ENCODE measurements around the gene N4BP2. TPM values are rescaled to one million over a fixed set of nuclear protein-coding genes. Genes with fewer than 3 reads are reported as not detected.

The N4BP2 gene
- total and polyA plus RNA-seq, 7 experiments from 2014 or later = 12.9 to 37.2 (median 19.4) TPM

DNA sequence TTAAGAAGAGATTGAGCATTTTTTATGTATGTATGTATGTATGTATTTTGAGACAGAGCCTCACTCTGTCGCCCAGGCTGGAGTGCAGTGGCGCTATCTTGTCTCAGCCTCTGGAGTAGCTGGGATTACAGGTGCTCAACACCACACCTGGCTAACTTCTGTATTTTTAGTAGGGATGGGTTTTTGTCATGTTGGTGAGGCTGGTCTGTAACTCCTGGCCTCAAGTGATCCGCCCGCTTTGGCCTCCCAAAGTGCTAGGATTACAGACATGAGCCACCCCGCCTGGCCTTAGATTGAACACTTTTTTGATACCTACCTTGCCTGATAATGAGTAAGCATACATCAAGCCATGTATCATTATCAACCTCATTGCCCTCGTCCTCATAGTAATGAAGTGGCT, 2.7 kb downstream of the N4BP2 start:
- ChIA-PET POLR2A (interaction anchor here (1.1 kb wide), 1 partner anchor 242 kb away, joined by 4 read pairs; no protein-coding TSS in a partner anchor), CTCF (interaction anchor here (0.5 kb wide), 1 partner anchor 75 kb away, joined by 4 read pairs; no protein-coding TSS in a partner anchor)
- no peaks in the 10 kb centered on the region for H3K27me3 ChIP-seq (ENCODE audit: control insufficient read depth in 2 of 2, insufficient read depth in 2 of 2, low read length in 2 of 2)
- no peak overlapping the region for H3K4me3 ChIP-seq (ENCODE audit: low read length)
- no peak for ATAC-seq
- Mint-ChIP-seq H3K9me3 (no peaks in the 10 kb centered on the region), H3K27me3 (peaks cover 0 to 6% (median 0%) of the 10 kb centered on the region in 5 donors), H3K27ac (peak overlapping the region in 7 of 9 donors; percentile 14 to 98 (median 39)), H3K36me3 (peaks cover 3 to 23% (median 19%) of the 10 kb centered on the region in 5 donors), H3K4me3 (peak overlapping the region; percentile 21 to 94 (median 70)), H3K4me1 (peaks cover 25 to 55% (median 46%) of the 10 kb centered on the region in 7 donors)
- no peaks in the 10 kb centered on the region for H3K9me3 ChIP-seq (ENCODE audit: control insufficient read depth in 2 of 3, low read length in 3 of 3)
- H3K27ac ChIP-seq (ENCODE audit: low read depth, low read length) = no peak overlapping the region
- DNase-seq = no peak
- H3K4me1 ChIP-seq (ENCODE audit: control insufficient read depth in 2 of 2, insufficient read depth in 2 of 2, low read length in 2 of 2) = peaks cover 14 to 15% of the 10 kb centered on the region in 2 donors
- peaks cover 0 to 4% (median 0%) of the 10 kb centered on the region in 3 experiments for H3K36me3 ChIP-seq (ENCODE audit: control insufficient read depth in 2 of 3, insufficient read depth in 3 of 3, low read length in 3 of 3)
- intact Hi-C loops (cut with micrococcal nuclease) = loop anchor here (5.0 to 10.0 kb wide), 9 partner anchors 63 to 1925 kb away; partner anchors contain the start of genes RFC1 (in 1 of the 2) and UGDH (in 1 of the 2)

DNA sequence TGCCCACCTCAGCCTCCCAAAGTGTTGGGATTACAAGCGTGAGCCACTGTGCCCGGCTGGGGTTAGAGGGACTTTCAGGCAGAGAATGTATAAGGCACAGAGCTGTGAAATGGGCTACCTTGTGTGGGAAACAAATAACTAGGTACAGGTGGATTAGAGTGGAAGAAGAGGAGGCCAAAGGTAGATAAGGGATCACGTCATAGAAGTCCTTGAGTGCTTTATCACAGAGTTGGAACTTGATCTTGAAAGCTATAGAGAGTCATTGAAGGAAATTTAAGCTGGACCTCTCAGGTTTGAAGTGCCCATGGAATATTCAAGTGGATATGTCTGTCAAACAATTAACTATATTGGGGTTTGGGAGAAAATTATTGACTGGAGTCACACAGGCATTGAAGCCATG, 8.4 kb downstream of the N4BP2 start:
- Mint-ChIP-seq H3K27ac (peak overlapping the region; percentile 9 to 80 (median 62)), H3K4me3 (peak overlapping the region in 9 of 10 donors; percentile 18 to 73 (median 56)), H3K27me3 (no peaks in the 10 kb centered on the region), H3K36me3 (peaks cover 0 to 46% (median 33%) of the 10 kb centered on the region in 5 donors), H3K9me3 (no peaks in the 10 kb centered on the region), H3K4me1 (peaks cover 33 to 68% (median 60%) of the 10 kb centered on the region in 7 donors)
- no peak for ATAC-seq
- POLR2A ChIA-PET = interaction anchor here (0.6 to 0.9 kb wide), 2 partner anchors 9 to 449 kb away, joined by 3 to 4 read pairs; partner anchors contain the start of gene N4BP2
- no peak for DNase-seq
- Histone ChIP-seq H3K27me3 (ENCODE audit: control insufficient read depth in 2 of 2, insufficient read depth in 2 of 2, low read length in 2 of 2) (no peaks in the 10 kb centered on the region), H3K4me1 (ENCODE audit: control insufficient read depth in 2 of 2, insufficient read depth in 2 of 2, low read length in 2 of 2) (peaks cover 0 to 4% of the 10 kb centered on the region in 2 donors), H3K4me3 (ENCODE audit: low read length) (no peak overlapping the region), H3K9me3 (ENCODE audit: control insufficient read depth in 2 of 3, low read length in 3 of 3) (no peaks in the 10 kb centered on the region), H3K27ac (ENCODE audit: low read depth, low read length) (no peak overlapping the region), H3K36me3 (ENCODE audit: control insufficient read depth in 2 of 3, insufficient read depth in 3 of 3, low read length in 3 of 3) (no peaks in the 10 kb centered on the region)
- intact Hi-C loops (cut with micrococcal nuclease) = no loop called here
- CTCF ChIA-PET = no interaction called here

- ChIA-PET POLR2A (interaction anchor here (0.7 to 1.2 kb wide), 2 partner anchors 8 to 153 kb away, joined by 4 read pairs; no protein-coding TSS in a partner anchor), CTCF (interaction anchor here (0.6 to 1.2 kb wide), 2 partner anchors 11 to 122 kb away, joined by 4 read pairs; partner anchors contain the start of gene N4BP2)
- Histone ChIP-seq H3K4me3 (ENCODE audit: low read length) (no peak overlapping the region), H3K9me3 (ENCODE audit: control insufficient read depth in 2 of 3, low read length in 3 of 3) (no peaks in the 10 kb centered on the region), H3K36me3 (ENCODE audit: control insufficient read depth in 2 of 3, insufficient read depth in 3 of 3, low read length in 3 of 3) (no peaks in the 10 kb centered on the region), H3K27ac (ENCODE audit: low read depth, low read length) (no peak overlapping the region), H3K4me1 (ENCODE audit: control insufficient read depth in 2 of 2, insufficient read depth in 2 of 2, low read length in 2 of 2) (peaks cover 0 to 10% of the 10 kb centered on the region in 2 donors), H3K27me3 (ENCODE audit: control insufficient read depth in 2 of 2, insufficient read depth in 2 of 2, low read length in 2 of 2) (no peaks in the 10 kb centered on the region)
- no peaks in the 10 kb centered on the region for H3K27me3 Mint-ChIP-seq
- ATAC-seq (no peak), DNase-seq (peak in 2 of 9 donors; percentile 9 to 17)
- peaks cover 40 to 78% (median 70%) of the 10 kb centered on the region in 7 donors for H3K4me1 Mint-ChIP-seq
- peaks cover 0 to 46% (median 33%) of the 10 kb centered on the region in 5 donors for H3K36me3 Mint-ChIP-seq
- H3K4me3 Mint-ChIP-seq = peak overlapping the region in 8 of 10 donors; percentile 2 to 69 (median 44)
- H3K27ac Mint-ChIP-seq = peak overlapping the region in 8 of 9 donors; percentile 56 to 89 (median 66)
- intact Hi-C loops (cut with micrococcal nuclease) = no loop called here
- H3K9me3 Mint-ChIP-seq = no peaks in the 10 kb centered on the region
Observed at GRCh38 chr4:40066651-40067050, 10.0 kb downstream of the N4BP2 start.

GRCh38 chr4:40070387-40070786, 13.7 kb downstream of the N4BP2 start:
- peaks cover 0 to 10% of the 10 kb centered on the region in 2 donors for H3K4me1 ChIP-seq (ENCODE audit: control insufficient read depth in 2 of 2, insufficient read depth in 2 of 2, low read length in 2 of 2)
- no peaks in the 10 kb centered on the region for H3K27me3 ChIP-seq (ENCODE audit: control insufficient read depth in 2 of 2, insufficient read depth in 2 of 2, low read length in 2 of 2)
- Mint-ChIP-seq H3K9me3 (no peaks in the 10 kb centered on the region), H3K27ac (peak overlapping the region in 6 of 9 donors; percentile 0 to 71 (median 20)), H3K27me3 (no peaks in the 10 kb centered on the region), H3K4me1 (peaks cover 34 to 57% (median 48%) of the 10 kb centered on the region in 7 donors), H3K4me3 (peak overlapping the region in 5 of 10 donors; percentile 4 to 61 (median 17)), H3K36me3 (peaks cover 0 to 43% (median 18%) of the 10 kb centered on the region in 5 donors)
- peaks cover 0 to 3% (median 0%) of the 10 kb centered on the region in 3 experiments for H3K36me3 ChIP-seq (ENCODE audit: control insufficient read depth in 2 of 3, insufficient read depth in 3 of 3, low read length in 3 of 3)
- intact Hi-C loops (cut with micrococcal nuclease) = no loop called here
- no peak for DNase-seq
- ChIA-PET CTCF (interaction anchor here (0.6 kb wide), 1 partner anchor 1116 kb away, joined by 5 read pairs; no protein-coding TSS in a partner anchor), POLR2A (no interaction called here)
- ATAC-seq = no peak
- no peak overlapping the region for H3K27ac ChIP-seq (ENCODE audit: low read depth, low read length)
- no peaks in the 10 kb centered on the region for H3K9me3 ChIP-seq (ENCODE audit: control insufficient read depth in 2 of 3, low read length in 3 of 3)
- H3K4me3 ChIP-seq (ENCODE audit: low read length) = no peak overlapping the region

DNA sequence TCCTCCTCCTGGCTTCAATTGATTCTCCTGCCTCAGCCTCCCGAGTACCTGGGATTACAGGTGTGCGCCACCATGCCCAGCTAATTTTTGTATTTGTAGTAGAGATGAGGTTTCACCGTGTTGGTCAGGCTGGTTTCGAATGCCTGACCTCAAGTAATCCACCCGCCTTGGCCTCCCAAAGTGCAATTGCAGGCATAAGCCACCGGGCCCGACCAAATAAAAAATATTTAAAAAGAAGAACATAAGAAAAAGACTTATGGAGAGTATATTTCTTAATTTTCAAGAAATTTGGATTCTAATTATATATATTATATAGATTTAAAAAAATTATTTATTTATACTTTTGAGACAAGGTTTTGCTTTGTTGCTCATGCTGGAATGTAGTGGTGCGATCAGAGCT, 29.8 kb downstream of the N4BP2 start:
- ChIA-PET POLR2A (no interaction called here), CTCF (no interaction called here)
- ATAC-seq = no peak
- H3K4me1 Mint-ChIP-seq = peaks cover 5 to 15% (median 11%) of the 10 kb centered on the region in 7 donors
- H3K9me3 Mint-ChIP-seq = no peaks in the 10 kb centered on the region
- peaks cover 0 to 26% (median 17%) of the 10 kb centered on the region in 5 donors for H3K36me3 Mint-ChIP-seq
- Histone ChIP-seq H3K27me3 (ENCODE audit: control insufficient read depth in 2 of 2, insufficient read depth in 2 of 2, low read length in 2 of 2) (no peaks in the 10 kb centered on the region), H3K4me1 (ENCODE audit: control insufficient read depth in 2 of 2, insufficient read depth in 2 of 2, low read length in 2 of 2) (no peaks in the 10 kb centered on the region), H3K9me3 (ENCODE audit: control insufficient read depth in 2 of 3, low read length in 3 of 3) (no peaks in the 10 kb centered on the region), H3K27ac (ENCODE audit: low read depth, low read length) (no peak overlapping the region), H3K36me3 (ENCODE audit: control insufficient read depth in 2 of 3, insufficient read depth in 3 of 3, low read length in 3 of 3) (peaks cover 0 to 4% (median 0%) of the 10 kb centered on the region in 3 experiments), H3K4me3 (ENCODE audit: low read length) (no peak overlapping the region)
- intact Hi-C loops (cut with micrococcal nuclease) = no loop called here
- H3K27ac Mint-ChIP-seq = no peak overlapping the region
- H3K4me3 Mint-ChIP-seq = no peak overlapping the region
- no peak for DNase-seq
- H3K27me3 Mint-ChIP-seq = no peaks in the 10 kb centered on the region

DNA sequence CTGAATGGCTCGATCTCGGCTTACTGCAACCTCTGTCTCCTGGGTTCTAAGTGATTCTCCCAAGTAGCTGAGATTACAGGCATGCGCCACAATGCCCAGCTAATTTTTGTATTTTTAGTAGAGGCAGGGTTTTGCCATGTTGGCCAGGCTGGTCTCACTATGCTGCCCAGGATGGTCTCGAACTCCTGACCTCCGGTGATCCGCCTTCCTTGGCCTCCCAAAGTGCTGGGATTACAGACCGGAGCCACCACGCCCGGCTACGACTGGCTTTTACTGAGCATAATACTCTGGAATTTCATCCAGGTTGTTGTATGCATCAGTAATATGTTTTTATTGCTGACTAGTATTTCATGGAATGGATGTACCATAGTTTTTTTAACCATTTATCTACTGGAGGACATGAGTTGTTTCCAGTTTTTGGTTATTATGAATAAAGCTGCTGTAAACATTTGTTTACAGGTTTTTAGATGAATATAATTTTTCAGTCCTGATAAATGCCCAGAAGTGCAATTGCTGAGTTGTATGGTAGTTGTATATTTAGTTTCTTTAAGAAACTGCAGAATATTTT, 31.2 kb downstream of the N4BP2 start:
- no peak overlapping the region for H3K27ac ChIP-seq (ENCODE audit: low read depth, low read length)
- H3K9me3 ChIP-seq (ENCODE audit: control insufficient read depth in 2 of 3, low read length in 3 of 3) = no peaks in the 10 kb centered on the region
- no peak overlapping the region for H3K4me3 Mint-ChIP-seq
- H3K27me3 ChIP-seq (ENCODE audit: control insufficient read depth in 2 of 2, insufficient read depth in 2 of 2, low read length in 2 of 2) = no peaks in the 10 kb centered on the region
- H3K4me1 ChIP-seq (ENCODE audit: control insufficient read depth in 2 of 2, insufficient read depth in 2 of 2, low read length in 2 of 2) = no peaks in the 10 kb centered on the region
- no peak for DNase-seq
- no peak overlapping the region for H3K4me3 ChIP-seq (ENCODE audit: low read length)
- ATAC-seq = no peak
- POLR2A ChIA-PET = interaction anchor here (0.6 kb wide), 1 partner anchor 697 kb away, joined by 3 read pairs; no protein-coding TSS in a partner anchor
- intact Hi-C loops (cut with micrococcal nuclease) = no loop called here
- H3K36me3 Mint-ChIP-seq = peaks cover 0 to 30% (median 16%) of the 10 kb centered on the region in 5 donors
- H3K27ac Mint-ChIP-seq = no peak overlapping the region
- no peaks in the 10 kb centered on the region for H3K9me3 Mint-ChIP-seq
- H3K27me3 Mint-ChIP-seq = no peaks in the 10 kb centered on the region
- H3K36me3 ChIP-seq (ENCODE audit: control insufficient read depth in 2 of 3, insufficient read depth in 3 of 3, low read length in 3 of 3) = peaks cover 0 to 4% (median 0%) of the 10 kb centered on the region in 3 experiments
- peaks cover 5 to 20% (median 14%) of the 10 kb centered on the region in 7 donors for H3K4me1 Mint-ChIP-seq
- CTCF ChIA-PET = interaction anchor here (0.7 kb wide), 1 partner anchor 42 kb away, joined by 3 read pairs; no protein-coding TSS in a partner anchor
